HepG2 (cell line): ENCODE results near the gene ATP2A3.

Source experiments
- JUND ChIP-seq: sonication (generic); formaldehyde crosslinking; IDR thresholded peaks from 2 replicates; pipeline ENCODE4 v1.8.0; 2022; ENCODE audit warnings: mild to moderate bottlenecking, missing genetic modification reagents
- KLF12 ChIP-seq: sonication (generic); formaldehyde crosslinking; IDR thresholded peaks from 2 replicates; pipeline ENCODE4 v1.4.0; 2020; ENCODE audit warnings: missing genetic modification reagents, borderline replicate concordance
- SIN3A ChIP-seq: IDR thresholded peaks from 2 replicates; pipeline ENCODE4 v1.6.1; 2011; ENCODE audit warnings: low read depth, mild to moderate bottlenecking, control low read depth, low read length, borderline replicate concordance
- ZNF816 ChIP-seq: sonication (generic); formaldehyde crosslinking; IDR thresholded peaks from 2 replicates; pipeline ENCODE4 v1.8.0; 2022; ENCODE audit warnings: missing genetic modification reagents, mild to moderate bottlenecking, borderline replicate concordance
- TF ChIP-seq, protein P1 (sequence below): sonication (generic); formaldehyde crosslinking; IDR thresholded peaks from 2 replicates; pipeline ENCODE4 v1.4.0; 2020; ENCODE audit warnings: missing genetic modification reagents

DNA sequence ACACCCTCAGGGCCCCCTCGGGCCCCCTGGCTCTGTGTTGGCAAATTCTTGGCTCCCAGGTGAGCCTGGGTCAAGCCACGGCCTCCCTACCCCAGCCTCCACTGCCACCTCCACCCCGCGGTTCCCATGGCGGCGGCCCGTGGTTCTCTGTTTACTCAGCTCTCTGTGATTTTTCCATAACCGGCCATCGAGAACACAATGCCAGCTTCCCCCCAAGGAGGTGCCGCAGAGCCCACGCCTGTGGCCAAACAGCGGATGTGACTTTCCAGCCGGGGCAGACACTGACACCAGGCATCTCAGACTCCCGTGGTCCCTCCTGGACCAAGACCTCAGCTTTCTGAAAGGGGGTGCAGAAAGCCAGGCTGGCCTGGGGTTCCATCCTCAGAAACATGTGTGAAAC, 21.6 kb upstream of the ATP2A3 start:
- TF ChIP-seq KLF12 (CRISPR knock-in tag) = no peak
- TF ChIP-seq ZNF816 (CRISPR knock-in tag) = no peak
- TF ChIP-seq, protein P1, sequence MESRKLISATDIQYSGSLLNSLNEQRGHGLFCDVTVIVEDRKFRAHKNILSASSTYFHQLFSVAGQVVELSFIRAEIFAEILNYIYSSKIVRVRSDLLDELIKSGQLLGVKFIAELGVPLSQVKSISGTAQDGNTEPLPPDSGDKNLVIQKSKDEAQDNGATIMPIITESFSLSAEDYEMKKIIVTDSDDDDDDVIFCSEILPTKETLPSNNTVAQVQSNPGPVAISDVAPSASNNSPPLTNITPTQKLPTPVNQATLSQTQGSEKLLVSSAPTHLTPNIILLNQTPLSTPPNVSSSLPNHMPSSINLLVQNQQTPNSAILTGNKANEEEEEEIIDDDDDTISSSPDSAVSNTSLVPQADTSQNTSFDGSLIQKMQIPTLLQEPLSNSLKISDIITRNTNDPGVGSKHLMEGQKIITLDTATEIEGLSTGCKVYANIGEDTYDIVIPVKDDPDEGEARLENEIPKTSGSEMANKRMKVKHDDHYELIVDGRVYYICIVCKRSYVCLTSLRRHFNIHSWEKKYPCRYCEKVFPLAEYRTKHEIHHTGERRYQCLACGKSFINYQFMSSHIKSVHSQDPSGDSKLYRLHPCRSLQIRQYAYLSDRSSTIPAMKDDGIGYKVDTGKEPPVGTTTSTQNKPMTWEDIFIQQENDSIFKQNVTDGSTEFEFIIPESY (CRISPR knock-in tag) = no peak
- TF ChIP-seq JUND (CRISPR knock-in tag) = no peak
- no peak for TF ChIP-seq SIN3A
